Measurements from ENCODE around the gene NCKAP5L.
"Not testable (repeated sequence)": the region's sequence is repeated elsewhere in the genome, so short reads cannot be mapped to it uniquely, and the experiment has no call there.

Gene NCKAP5L

DNA sequence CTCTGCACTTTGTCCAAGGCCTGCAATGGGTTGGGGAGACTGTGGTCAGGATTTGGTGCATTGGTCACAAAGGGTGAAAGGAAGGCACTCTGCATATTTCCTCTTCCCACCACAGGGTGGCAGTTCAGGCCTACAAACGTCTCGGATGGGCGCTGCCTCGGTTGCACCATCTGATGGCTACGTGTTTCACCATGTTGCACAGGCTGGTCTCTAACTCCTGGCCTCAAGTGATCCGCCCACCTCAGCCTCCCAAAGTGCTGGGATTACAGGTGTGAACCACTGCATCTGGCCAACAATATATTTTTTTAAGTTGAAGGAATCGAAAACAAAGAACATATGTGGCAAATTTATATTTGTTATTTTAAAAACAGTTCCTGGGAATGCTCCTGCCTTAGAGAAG, 51.8 kb downstream of the NCKAP5L start:
- DNase-seq, result peak; percentile 79

DNA sequence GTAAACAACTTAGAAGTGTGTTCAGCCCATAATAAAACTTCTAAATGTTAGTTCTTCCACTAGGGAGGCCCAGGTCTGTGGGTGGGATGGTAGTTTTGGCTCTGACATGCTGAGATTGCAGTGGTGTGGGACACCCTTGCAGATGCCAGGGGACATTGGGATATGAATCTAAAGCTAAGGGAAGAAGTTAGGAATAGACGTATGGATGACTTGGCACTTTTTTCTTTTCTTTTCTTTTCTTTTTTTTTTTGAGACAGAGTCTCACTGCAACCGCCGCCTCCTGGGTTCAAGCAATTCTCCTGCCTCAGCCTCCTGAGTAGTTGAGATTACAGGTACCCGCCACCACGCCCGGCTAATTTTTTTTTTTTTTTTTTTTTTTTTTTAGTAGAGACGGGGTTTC, 55.1 kb downstream of the NCKAP5L start:
- not testable (repeated sequence) for DNase-seq

DNA sequence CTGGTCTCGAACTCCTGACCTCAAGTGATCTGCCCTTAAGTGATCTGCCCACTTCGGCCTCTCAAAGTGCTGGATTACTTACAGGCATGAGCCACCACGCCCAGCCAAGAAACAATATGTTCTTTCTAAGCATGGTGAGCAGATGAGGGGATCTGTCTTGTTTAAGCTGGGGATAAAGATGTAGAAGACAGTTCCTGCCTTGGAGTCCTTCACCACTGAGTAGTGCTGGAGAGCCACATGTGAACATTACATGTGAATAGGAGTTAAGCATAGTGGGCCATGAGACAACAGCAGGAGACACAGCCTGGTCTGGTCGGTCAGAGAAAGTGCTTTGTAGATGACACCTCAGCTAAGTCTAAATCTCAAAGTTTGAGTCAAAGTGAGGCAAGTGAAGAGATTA, 60.9 kb downstream of the NCKAP5L start:
- DNase-seq, result no peak

DNA sequence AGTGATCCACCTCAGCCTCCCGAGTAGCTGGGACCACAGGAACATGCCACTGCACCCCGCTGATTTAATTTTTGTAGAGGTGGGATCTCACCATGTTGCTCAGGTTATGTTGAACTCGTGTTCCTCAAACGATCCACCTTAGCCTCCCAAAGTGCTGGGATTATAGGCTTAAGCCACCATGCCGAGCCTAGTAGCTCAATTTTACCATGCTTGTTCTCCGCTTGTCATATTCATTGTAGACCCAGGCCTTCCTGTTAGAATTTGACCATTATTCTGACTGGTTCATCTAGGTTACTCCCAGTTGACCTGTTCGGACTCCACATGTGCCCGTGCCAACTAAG, 62.1 kb downstream of the NCKAP5L start:
- DNase-seq, result no peak

DNA sequence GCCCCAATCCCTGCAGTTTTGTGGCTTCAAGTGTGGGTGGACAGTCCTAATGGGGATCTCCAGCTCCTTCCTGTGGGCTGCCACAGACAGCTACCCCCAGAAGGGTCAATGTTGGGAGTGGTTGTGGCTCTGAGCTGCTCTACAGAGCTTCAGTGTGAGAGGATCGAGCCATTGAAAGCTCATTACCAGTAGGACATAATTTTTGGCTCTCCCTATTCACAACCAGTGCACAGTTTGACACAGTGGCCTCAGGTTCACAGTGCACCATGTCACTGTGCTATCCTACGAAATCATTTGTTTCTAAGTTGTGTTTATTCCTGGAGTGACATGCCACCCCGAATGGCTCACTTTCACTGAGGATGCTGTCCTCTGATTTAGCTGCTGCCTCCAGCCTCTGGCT, 64.1 kb downstream of the NCKAP5L start:
- DNase-seq, result no peak

DNA sequence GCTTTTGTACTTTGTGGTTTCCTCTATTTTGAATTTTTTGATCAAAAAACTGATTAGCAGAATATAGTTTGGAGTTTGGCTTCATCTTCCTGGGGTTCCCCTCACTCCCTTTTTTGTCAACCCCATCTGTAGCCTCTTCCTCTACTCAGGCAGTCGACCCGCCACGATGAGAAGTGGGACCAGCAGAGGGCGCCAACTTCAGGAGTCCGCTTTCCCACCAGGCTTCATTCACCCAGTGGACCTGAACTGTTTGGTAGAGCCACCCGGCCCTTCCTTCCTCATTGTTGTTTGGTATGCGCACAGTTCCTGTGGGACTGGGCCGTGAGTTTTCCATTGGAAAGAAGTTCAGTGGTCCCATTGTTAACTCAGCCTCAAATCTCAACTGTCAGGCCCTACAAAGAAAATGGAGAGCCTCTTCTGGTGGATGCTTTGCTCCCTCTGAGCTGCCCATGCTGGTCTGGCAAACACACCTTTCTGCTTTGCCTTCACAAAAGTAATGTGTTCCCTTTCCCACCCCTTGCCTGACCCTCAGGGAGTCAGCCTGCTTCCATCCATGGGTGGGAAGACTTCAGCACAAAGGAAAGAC, 65.1 kb downstream of the NCKAP5L start:
- peak; percentile 93 for DNase-seq

DNA sequence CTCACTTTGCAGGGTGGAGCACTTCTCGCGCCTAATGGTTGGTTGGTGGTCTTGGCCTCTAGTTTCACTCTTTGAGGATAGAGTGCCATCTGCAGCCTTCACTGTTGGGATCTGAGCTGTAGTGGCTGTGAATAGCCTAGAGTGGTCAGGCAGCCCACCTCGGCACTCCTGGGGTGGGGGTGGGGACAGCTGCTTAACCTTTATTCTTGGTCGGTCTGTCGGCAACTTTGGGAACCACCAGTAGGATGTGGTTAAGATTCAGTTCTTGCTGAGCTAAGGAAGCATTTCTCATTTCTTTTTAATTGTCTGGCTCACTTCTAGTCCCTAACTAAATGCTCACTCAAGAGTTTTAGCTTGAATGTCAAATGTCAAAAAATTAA, 65.8 kb downstream of the NCKAP5L start:
- DNase-seq, result peak; percentile 66

DNA sequence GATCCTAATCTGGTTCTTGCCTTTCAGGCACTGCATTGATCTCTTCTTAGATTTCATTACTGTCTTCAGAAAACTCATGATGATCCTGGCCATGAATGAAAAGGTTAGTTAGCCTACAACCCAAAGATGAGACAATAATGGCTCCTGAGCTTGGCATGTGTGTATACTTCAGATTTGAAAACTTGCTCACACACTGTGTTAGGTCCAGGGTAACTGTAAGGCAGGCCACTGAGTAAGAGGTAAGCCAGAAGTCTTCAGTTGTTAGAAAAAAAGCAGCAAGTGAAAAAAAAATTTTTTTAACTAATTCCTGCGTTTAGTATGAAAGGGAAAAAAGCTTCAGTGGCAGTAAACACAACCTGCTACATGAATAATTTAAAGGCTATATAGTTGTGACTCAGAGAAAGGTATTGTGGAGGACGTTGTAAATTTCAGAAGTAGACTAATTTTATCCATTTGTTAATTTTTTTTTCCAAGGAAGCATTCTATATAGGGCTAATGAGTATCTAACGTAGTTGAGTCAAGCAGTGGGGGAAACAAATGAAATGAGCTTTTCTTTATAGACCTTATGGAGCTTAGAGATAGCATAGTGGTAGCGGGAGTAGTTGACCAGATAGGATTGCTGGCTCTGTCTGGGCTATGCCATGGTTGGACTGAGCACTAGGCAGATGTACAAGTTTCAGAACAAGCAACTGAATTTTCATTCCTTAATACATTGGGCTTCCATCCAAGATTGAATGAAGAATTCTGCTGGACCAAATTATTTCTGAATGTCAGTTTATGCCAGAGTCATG, 66.3 kb downstream of the NCKAP5L start:
- DNase-seq, result no peak

DNA sequence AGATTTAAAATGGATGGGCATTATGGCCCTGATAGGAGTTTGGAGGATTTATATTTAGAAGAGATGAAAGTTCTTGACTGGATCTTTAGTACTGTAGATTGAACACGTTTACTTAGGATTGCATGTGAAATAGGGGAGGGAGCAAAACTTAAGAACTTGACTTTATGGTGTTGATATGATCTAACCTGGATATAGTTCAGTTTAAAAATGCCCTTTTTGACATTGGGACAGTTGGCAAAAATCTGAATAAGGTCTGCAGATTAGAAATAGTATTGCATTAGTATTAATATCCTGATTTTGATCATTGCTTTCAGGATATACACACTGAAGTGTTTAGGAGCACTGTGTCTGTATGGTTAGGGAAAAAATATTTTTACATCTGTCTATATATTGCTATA, 77.2 kb downstream of the NCKAP5L start:
- no peak for DNase-seq

DNA sequence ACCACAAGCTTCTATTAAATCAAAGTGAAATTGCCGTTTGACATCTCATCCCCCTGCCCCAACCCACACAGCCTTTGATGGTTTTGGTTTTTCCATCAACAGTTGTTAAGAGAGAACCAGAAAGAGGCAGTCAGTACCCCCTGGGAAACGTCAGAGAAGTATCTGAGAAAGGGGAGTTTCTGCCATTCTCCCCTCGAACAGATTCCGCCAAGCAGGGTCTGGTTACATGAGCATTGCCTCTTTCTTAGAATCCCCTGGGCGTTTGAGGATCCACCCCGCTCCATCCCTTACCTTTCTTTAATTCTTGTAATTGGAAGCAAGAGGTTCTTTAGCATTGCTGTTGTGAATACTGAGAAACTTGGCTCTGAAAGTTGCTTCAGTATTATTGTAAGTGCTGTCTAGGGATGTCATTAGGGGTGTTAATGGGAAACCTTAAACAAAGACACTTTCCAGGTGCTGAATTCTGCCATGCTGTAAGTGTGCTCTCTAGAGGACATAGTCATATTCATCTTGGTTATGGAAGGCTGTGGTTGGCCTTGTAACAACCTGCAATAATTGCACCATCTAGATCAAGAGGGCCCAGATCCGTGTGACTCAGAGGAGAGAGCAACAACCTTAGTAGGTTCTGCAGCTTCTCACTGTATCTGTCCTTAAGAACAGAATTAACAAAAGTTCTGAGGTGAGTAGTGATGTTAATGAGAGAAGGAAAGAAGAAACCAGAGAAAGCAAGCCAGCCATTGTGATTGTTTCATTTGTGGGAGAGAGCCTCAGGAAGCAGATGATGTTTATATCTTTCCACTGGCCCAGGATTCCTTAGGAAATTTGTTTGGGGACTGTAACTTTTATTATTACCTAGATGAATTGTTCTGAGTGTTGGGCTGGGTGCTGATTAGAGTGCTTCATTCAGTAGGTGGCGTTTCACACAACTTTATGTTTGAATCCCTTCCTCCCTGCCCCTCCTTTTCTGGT, 77.9 kb downstream of the NCKAP5L start:
- DNase-seq, result peak; percentile 75

DNA sequence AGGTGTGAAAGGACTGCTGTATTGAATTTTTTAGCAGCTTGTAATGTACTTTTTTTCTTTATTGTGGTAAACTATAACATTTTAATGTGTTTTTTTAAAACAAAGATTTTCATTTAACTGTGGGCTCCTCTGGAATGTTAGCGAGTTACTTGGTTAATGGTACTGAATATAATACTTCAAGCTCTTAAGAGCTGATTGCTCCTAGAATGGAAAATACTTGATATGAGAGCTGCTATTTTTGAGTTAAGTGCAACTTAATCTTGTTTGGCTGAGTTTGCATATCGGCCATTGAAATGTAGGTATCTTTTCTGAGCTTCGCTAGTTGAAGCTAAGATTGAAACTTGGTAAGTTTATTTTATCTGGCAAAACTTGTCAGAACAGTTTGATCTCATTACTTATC, 79.4 kb downstream of the NCKAP5L start:
- DNase-seq, result no peak

DNA sequence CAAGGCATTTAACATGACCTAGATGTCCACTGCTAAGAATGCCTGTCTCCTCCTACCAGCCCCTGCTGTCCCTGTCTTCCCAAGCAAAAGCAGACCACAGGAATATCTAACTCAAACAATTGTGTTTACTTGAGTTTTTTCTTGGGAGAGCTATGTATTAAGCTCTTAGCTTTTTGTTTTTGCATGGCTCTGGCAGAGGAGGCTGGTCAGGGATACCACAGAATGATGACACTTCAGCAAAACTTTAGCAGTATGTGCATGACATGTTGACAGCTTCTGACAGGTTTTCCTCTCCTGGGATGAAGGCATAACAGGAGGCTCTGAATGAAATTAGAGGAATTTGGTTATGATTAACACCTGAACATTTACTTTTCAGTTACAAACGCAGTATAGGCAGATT, 79.9 kb downstream of the NCKAP5L start:
- DNase-seq, result no peak

DNA sequence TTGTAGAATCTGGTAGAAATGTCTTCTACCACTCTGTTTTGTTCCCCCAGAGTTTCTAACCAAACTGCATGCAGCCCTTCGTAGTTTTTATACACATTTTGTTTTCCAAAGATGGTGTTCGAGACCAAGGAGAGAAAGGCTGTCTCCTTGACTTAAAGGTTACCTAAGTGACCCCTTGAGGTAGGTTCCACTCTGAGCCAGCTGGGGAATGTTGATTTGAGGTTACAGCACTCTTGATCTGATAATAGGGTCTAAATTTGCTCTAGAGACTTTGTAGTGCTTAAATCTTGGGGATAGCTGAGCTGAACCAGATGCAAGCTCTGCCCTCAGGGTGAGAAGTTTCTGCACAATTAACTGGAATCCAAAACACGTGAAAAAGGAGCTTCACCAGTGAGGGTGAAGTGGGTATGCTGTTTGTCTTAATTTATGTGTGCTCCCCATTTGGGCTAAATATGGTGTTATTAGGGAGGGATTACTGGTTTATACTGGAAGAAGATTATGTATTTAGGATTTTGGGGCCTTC, 83.8 kb downstream of the NCKAP5L start:
- DNase-seq, result no peak

DNA sequence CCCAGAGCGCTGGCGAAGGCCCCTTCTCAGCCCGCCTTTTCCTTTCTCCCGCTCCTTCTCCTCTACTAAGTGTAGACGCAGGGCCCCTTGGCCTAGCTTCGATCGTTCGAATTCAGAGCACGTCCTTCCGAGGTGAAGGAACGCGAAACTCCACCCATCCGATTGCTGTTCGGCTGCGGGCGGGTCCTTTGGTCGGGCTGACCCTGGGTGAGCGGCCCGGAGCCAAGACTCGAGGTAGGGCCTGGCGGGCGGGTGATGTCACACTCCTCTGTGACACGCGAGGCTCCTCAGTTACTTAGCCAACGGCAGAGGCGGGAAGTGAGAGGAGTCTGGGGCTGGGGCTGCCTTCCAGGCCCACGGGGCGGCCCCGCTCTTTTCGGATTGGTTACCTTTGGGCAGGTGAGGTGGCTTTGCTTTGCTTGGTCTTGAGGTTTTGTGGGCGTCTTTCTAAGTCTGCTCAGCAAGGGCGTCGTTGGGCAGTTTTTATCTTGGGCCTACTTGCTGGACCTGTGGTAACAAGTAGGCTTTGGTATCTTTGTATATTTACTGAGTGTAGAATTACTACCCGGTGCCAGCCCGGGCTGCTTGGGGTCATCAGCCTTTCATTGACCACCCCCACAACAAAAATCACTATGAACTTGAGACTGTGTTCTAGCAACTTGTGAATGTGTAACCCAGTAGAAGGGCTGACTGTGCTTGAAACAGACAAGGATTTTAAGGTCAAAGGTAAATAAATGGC, 86.2 kb downstream of the NCKAP5L start:
- peak; percentile 96 for DNase-seq

Data from activated effector memory CD4-positive, alpha-beta T cell treated with anti-CD3 and anti-CD28 coated beads, Interleukin-2, amount 50 U/mL, for 16 hours (primary cell).